GM23248 (cell line): Measurements from ENCODE around the gene RAB11A.

Experiments used
- EZH2 ChIP-seq: fragments of 200-600 bp; sonication (generic); IDR thresholded peaks from 2 replicates; pipeline ENCODE4 v1.6.1; 2018; ENCODE audit warnings: antibody characterized with exemption, mild to moderate bottlenecking; ENCODE audit not compliant: insufficient read depth, poor library complexity, severe bottlenecking
- EZH2phosphoT487 ChIP-seq: fragments of 200-600 bp; sonication (generic); IDR thresholded peaks from 2 replicates; pipeline ENCODE4 v1.6.1; 2018; ENCODE audit warnings: antibody characterized with exemption, moderate library complexity, mild to moderate bottlenecking, low read depth; ENCODE audit not compliant: insufficient read depth

GRCh38 chr15:65867244-65867643 lies 2.0 kb upstream of the RAB11A start:
- TF ChIP-seq EZH2 (no peak), EZH2phosphoT487 (no peak)
